COR-L47 (cell line): ENCODE measurements around the gene THRAP3.

Source experiments
- DNase-seq: peaks from one replicate; lab custom pipeline; 2025; lab: John Stamatoyannopoulos, UW

The THRAP3 gene

DNA sequence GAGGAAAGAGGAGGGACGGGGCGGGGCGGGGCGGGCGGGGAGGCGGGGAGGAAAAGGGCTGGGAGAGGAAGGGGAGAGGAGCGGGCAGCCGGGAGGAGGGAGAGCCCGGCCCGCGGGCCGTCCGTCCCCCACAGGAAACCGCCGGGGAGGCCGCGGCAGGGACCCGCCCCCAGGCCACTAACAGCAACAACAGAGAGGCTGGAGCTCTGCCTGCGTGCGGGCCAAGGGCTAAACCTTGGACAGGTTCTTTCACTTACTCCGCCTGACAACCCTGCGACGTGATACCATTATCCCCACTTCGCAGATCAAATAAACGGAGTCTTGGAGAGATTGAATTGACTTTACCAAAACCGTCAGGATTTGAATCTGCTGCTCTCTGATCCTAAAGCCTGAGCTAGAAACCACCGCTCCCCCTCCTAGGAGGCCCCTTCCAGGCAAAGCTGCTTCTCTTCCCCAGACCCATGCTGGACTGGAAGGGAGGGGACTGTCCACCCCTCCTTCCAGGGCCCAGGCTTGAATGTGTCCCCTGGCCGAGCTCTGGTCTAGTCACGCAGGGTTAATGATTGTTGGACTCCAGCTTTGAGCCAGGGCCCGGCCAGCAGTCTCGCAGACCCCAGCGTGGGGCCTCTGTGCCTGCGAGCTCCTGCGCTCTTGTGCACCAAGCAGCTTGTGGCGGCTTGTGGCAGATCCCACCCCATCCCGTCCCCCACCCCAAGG is 99.6 kb downstream of the THRAP3 start, which contains the start of gene EVA1B:
EVA1B (minus strand) TSS at position 10 of the 717 bp plus-strand sequence. CDS start 608 bp downstream, outside the sequence.
- peak; percentile 11 for DNase-seq

DNA sequence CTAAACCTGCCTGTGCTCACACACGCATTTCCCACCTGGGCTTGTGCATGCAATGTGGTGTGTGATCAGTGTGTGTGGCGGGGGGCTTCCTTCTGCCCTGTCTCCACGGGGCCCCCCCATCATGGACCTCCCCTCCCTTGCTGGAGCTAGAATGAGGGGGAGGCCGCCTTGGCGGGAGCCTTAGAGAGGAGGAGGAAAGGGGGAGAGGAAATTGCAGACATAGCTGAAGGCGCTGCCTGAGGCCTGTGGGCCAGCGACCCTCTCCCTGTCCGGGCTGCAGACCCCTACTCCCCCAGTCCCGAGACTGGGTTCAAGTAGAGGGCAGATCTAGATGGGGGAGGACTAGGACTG is 100.1 kb downstream of the THRAP3 start:
- no peak for DNase-seq

DNA sequence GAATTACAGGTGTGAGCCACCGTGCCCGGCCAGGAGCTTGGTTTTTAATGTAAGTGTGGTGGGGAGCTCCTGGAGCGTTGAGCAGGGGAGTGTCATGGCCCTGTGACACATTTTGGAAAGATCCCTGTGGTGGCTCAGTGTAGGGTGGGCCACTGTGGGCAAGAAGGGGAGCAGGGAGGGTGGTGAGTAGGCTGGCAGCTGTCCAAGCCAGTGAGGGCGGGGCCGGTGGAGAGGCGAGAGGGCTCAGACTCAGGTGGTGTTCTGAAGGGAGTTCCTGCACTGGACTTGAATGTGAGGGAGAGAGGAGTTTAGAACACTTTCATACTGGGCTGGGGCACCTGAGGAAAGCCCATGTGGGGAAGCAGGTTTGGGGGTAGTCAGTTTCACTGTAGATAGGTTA is 102.3 kb downstream of the THRAP3 start:
- peak; percentile 19 for DNase-seq

DNA sequence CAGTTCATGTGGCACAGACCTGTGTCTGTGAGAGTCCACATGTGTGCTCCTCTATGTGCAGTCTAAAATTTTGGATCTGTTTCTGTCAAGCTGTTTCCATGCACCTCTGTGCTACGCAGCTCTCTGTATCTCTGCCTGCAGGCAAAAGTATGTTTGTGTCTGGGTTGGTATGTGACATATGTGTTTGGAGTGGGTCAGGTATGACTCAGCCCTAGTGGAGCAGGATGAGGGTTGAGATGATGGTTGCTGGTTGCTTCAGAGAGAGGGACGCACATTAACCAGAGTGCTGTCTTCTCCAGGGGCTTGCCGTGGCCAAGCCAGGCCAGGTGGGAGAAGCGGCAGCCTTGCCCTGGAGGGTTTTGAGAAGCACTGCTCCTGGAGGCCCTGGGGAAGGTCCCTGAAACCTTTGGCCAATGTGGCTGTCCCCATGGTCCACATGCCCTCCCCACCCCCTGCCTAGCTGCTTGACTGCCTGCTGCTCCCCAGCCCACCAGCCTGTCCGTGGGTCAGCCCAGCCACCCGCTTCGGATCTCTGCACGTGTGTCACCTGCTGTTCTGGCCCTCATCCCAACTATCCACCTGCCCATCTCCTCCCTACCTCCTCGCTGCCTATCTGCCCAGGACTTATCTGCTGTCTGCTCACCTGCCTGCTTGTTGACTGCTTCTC is 103.3 kb downstream of the THRAP3 start:
- no peak for DNase-seq

DNA sequence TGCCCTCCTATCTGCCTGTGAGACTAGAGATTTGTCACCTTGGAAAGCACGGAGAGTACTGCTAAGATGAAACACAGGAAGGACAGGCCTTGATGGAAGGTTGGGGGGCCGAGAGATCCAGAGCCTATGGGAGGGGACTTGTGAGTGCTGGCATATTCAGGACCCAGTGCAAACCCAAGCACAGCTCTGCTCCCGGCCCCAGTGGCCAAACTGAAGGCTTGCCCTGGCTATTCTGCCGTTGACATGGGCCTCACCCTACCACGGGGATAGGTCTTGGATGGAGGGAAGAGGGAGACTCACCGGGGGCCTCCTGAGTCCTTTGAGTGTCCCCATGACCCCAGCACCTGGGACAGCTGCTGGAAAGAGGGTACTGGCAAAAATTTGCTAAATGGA is 103.8 kb downstream of the THRAP3 start:
- DNase-seq = no peak

DNA sequence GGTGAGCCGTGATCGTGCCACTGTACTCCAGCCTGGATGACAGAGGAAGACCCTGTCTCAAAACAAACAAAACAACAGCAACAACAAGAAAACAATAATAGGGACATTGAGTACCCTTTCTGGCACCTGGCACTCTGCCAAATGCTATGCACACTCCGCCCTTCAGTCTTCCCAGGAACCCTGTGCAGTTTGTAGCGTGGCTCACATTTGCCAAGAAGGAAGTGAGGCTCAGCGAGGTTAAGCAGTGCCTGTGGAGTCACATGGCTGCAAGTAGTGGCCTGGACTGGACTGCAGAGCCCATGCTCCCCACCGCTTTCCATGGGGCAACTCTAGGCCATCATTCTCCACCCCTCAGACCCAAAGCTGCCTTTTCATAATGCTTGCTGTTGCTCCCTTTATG is 104.5 kb downstream of the THRAP3 start:
- DNase-seq = peak; percentile 33

DNA sequence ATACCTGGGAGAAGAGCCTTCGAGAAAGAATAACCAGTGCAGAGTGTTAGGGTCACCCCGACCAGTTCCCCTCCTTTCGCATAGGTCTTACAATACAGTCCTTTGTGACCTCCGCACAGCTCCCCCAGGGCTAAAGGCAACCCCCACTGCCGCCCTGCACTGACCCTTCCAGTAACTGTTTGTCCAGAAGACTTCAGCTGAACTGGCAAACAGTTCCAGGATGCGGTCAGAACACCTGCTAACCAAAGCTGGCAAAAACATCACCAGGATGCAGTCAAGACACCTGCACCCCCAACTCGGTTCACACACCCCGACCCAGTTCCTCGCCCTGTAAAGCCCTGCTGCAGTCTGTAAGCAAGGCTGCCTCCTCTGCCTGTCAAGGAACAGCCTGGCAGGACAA is 105.6 kb downstream of the THRAP3 start:
- DNase-seq = no peak

DNA sequence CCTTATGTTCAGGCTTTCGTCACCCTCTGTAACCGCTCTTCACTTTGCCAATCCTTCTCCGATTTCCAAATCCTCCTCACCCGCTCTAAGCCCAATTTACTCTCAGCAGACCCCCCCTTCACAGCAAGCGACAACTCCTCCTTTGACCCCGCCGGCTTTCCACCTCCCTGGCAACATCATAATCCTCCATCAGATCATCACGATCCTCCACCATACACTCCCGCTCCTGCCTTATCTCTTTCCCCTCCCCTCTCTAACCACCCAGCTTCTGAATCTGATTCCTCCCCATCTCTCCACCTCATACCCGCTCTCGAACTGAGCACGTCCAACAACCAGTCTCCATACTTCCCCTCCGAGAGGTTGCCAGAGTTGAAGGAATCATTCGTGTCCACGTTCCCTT is 106.7 kb downstream of the THRAP3 start:
- no peak for DNase-seq

DNA sequence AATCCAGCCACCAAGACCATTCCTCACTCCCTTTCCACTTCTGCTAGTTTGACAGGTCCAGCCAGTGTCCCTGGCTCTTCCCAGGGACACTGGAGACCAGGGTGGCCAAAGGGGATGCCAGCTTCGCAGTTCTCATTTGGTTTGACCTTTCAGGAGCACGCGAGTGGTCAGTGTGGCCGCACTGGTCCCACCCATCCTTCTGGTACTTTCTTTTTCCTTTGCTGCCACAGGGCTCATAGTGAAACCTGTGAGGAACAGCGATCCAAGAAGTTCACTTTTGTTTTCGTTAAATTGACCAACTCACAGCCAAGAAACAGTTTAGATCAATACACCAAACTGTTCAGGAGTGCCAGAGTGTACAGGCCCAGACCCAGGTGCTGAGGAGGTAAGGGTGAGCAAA is 113.6 kb downstream of the THRAP3 start:
- DNase-seq = no peak

DNA sequence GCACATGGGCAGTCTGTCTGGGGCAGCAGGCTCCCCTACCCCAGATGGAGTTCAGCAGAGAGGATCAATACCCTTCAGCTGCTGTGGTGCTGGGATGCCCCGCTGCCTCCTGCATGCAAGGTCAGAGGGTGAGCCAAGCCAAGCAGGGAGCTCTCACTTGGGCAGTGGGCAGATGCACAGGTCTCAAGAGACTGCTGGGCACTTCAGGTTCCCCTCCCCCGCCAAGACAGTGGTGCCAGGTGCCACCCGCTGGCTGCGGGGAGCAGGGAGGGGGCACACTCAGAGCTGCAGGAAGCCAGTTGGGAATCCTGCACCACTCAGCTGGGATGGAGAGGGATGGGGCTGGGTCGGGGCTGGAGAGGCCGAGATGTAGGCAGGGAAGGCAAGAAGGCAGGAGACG is 115.0 kb downstream of the THRAP3 start:
- no peak for DNase-seq

DNA sequence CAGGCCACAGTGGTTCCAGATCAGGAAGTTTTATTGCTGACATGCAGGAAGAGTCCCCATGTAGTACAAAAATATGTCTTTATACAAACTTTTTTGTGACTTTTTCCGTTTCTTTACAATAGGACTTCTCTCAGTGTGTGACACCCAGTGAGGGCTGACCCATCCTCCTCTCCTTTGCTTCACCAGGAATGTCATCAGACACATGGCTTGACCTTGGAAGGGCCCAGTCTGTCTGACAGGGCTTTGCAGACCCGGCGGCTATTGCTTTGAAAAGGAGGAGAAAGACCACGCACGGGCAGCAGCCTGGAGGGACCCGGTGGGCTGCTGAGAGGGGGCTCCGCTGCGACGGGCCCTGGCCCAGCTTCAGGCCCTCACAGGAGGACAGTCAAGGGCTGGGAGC is 115.4 kb downstream of the THRAP3 start:
- no peak for DNase-seq

DNA sequence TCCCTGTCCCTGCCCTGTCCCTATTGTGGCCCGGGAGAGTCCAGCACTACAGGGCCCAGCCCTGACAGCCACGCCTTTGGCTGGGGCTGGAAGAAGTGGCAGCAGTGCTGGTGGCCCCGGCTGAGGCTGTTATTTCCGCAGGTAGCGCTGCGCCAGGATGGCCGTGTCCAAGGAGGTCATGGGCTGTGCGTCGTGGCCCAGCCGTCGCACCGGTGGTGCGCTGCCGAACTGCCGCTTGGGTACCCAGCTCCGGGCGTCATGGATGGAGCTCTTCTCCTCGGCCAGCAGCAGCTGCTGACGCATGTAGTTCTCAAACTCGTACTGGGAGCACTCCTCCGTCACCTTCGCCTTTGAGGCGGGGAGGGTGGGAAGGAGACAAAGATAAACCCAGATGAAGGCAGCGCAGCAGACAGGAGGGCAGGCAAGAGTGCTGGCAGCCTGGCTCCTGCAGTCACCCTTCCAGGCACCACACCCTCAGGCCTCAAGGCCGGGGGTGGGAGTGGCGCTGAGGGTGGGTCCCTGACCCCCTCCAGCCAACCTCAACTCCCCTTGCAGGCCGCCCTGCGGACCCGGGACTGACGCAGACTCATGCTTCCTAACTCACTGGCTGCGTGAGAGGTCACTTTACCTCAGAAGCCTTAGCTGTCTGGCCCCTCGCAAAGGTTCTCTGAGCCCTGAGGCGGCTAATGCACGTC is 117.5 kb downstream of the THRAP3 start:
- DNase-seq = no peak

DNA sequence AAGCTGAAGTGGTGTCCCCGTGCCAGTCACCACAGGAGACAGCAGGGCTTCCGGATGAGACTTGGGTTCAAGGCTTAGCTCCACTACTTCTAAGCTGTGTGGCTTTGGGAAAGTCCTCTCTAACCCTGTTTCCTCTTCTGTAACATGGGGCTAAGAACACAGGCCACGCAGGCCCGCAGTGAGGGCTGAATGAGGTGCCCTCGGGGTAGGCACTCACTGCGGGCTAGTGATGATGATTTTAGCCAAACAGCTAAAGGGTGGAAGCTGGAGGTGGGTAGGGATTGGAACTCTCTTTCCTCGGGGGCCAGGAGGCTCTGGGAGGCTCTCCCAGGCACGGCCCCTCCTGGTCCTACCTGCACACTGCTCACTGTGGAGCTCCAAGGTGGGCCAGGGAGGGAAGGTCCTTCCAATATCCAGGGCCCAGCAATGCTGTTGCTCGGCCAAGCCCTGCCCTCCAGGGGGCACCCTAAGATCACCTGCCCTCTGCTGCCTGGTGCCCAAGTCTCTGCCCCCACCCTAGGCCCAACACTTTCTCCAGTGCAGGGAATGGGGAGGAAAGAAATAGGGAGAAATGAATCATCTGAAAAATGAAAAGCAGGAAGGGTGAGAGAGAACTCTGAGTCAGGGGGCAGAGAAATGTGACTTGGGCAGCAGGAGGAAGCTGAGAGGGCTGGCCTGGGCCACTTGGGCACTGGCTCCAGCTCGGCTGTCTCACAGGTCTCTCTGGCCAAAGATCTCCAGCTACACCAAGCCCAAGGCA is 118.4 kb downstream of the THRAP3 start:
- no peak for DNase-seq

DNA sequence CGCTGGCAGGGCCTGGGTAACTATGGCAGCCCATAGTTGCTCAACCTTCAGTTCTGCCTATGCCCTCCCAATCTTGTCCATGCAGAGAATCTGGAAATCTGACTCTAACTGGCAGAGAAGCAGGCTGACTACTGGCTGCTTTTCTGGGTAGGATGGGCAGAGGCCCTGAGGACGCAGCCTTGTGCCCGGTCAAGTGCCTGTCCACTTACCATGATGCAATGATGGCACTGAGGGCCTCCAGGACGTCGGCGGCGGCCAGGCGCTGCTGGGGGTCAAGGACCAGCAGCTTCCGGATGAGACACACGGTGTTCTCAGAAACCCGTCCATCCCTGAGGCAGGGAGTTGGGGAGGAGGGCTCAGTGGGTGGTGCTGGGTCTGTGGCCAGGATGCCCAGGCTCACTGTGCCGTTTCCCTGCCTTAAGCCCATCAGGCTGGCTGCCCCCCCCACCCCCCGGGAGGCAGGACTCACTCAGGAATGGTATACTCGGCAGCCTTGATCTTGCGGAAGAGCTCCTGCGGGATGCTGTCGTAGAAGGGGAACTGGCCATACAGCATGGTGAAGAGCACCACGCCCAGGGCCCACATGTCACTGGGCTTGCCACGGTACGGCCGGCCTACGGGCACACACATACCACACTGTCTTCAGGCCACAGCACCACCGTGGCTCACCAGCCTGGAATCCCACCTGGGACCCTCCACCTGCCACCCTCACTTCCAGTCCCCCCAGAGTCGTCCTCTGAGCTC is 119.6 kb downstream of the THRAP3 start:
- no peak for DNase-seq

DNA sequence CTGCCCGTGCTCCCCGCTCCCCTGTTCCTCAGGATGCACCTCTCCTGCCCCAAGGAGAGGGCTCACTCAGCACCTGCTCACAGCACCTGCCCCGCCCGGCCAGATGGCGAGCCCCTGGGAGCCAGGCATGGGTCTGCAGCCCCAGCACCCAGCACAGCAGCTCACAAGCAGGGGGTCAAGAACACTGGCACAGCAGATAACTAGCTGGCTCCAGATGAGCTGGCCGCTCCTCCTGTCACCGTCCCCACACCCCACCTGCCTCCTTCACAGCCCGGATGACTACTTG is 120.1 kb downstream of the THRAP3 start:
- no peak for DNase-seq

DNA sequence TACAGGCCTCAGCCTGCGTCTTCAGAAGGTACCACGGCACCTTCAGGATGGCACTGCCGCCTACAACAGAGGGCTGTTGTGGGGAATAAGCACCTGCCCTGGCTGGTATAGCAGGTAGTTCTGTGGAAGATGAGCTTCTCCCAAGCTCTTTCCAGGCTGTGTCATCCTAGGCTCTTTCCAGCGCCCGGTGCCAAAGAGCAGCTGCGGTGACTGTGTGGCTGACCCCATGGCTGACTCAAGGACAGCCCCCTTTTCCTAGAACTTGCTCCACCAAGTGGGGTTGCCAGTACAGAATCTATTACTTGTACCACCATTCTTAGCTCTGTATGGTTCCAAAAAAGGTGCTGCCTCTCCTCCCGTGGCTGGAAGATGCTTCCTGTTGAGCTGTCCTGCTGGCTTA is 121.1 kb downstream of the THRAP3 start:
- DNase-seq = no peak

DNA sequence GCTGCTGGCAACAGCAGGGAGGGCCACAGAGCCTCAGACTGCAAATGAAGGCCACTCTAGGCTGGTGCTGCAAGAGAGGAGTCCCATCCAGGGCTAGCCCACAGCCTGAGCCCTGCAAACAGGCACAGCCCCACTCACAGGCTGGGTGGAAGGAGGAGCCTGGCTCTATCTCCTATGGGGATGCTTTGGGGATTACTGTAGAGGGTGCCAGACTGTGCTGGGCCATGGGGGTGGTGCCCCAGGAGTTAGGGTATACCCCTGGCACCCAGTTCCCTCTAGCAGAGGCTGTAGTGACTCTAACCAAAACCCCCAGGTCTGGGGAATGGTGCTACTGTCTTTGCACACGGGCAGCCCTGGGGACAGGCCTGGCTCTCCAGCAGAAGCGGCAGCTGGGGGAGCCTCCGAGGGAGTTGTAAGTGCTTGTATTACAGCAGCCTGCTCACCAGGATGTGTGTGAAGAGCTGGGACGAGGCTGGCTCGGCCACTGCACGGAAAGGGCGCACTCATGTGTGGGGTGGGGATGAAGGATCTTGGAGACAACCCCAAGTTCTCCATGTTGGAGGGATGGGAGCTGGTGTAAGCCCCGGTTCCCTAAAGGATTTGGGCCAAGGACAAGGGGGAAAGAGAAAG is 122.6 kb downstream of the THRAP3 start:
- no peak for DNase-seq

DNA sequence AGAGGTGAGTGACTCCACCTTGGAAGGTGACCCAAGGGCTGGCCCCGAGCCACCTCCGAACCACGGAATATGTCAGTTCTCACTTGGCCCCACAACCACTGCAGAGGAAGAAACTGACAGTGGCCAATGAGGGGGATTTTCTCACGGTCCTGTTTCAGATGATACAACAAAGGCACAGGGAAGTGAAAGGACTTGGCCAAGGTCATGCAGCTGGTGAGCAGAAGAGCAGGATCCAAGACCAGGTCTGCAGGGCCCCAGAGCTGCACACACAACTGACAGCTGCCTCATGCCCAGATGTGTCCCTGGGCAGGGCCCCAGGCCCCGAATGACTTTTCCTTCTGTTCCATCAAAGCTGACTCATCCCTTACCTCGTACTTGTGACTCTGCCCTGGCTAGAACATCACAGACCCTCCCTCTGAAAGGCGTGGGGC is 125.0 kb downstream of the THRAP3 start:
- no peak for DNase-seq

DNA sequence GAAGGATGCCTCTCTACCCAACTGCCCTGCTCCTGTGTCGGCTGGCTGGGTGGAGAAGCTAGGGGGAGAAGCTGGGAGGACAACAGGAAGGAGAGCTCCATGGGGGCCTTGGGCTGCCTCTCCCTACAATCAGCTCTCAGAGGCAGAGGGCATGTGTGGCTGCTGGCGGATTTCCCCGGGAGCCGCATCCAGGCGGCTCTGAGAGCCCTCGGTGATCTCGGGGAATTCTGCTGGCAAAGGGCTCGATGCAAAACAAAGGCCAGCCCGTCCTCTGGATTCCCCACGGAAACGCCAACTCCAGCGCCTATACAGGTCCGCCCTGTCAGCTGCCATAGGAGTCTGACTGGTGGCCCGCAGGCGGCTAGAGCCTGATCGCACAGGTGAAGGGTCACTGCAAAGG is 125.6 kb downstream of the THRAP3 start:
- DNase-seq = no peak

DNA sequence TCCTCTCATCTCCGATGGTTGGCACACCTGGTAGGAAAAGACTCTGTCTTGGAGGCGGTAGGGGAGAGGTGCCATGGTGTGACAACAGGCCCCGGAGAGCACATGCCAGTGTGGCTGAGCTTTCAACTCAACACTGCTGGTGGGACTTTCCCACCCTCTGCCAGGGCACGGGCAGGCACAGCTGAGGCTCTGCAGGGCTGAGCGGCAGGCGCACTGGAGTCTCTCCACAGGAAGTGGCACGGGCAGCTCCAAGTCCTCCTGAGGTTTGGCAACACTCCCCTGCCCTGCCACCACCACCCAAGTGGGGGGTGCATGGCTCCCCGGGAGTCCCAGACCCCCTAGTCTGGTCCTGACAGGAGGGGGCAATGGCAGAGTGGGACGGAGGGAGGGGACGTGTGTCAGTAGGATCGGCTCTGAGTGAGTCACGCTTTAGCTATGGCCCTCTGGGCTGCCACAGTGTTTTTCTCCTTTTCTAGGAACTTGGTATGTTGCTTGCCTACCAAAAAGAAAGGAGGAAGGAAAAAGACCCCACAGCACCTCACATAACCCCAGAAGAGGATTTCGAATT is 126.5 kb downstream of the THRAP3 start:
- no peak for DNase-seq
